IMR-90 (cell line): Measurements from ENCODE around the gene KLHL40. TPM values are rescaled to one million over a fixed set of nuclear protein-coding genes. Genes with fewer than 3 reads are reported as not detected.

Source experiments
- ATAC-seq: fragments of 200-7000 bp; cut with Tn5 transposase; 2 replicates; pipeline ENCODE4 v1.9.1; 2020; ENCODE audit warnings: low read depth, mild to moderate bottlenecking, moderate library complexity
- BruUV-seq: library from RNA; stranded (reverse); fragments of 400-500 nt; replicated peaks from 2 replicates; lab custom pipeline; 2021; lab: Mats Ljungman, UMichigan
- CTCF ChIA-PET: fragments of 300-600 bp; formaldehyde crosslinking; extraction: SDS; loops from one replicate; lab custom pipeline; 2021; ENCODE audit warnings: antibody characterized with exemption; lab: Yijun Ruan, JAX
- POLR2A ChIA-PET: fragments of 300-600 bp; sonication (Branson Sonifier 250); formaldehyde crosslinking; loops from one replicate; lab custom pipeline; 2022; ENCODE audit warnings: antibody characterized with exemption; ENCODE audit not compliant: unreplicated experiment; lab: Charles Lee
- DNase-seq: peaks from one replicate; pipeline ENCODE4 v3.0.0; 2013
- H2AFZ ChIP-seq: replicated peaks from 2 replicates; pipeline ENCODE3; 2013; ENCODE audit warnings: low read length, mild to moderate bottlenecking; ENCODE audit not compliant: poor library complexity
- H2AK5ac ChIP-seq: 2 replicates; pipeline ENCODE4 v1.6.1; 2013; ENCODE audit warnings: low read depth, low read length, inconsistent platforms
- H2AK9ac ChIP-seq: replicated peaks from 2 replicates; pipeline ENCODE3; 2013; ENCODE audit warnings: mild to moderate bottlenecking, low read depth, low read length, moderate library complexity; ENCODE audit not compliant: poor library complexity
- H2BK120ac ChIP-seq: 2 replicates; pipeline ENCODE4 v1.6.1; 2013; ENCODE audit warnings: low read depth, low read length, inconsistent platforms
- H2BK15ac ChIP-seq: 3 replicates; pipeline ENCODE4 v1.6.1; 2013; ENCODE audit warnings: low read depth, low read length, inconsistent platforms
- H2BK20ac ChIP-seq: 2 replicates; pipeline ENCODE4 v1.6.1; 2013; ENCODE audit warnings: low read depth, mild to moderate bottlenecking, inconsistent platforms, low read length, moderate library complexity
- H2BK5ac ChIP-seq: 2 replicates; pipeline ENCODE4 v1.6.1; 2013; ENCODE audit warnings: mild to moderate bottlenecking, low read depth, low read length, inconsistent platforms; ENCODE audit not compliant: poor library complexity, severe bottlenecking
- H3K14ac ChIP-seq: replicated peaks from 2 replicates; pipeline ENCODE4 v1.6.1; 2013; ENCODE audit warnings: low read depth, low read length, inconsistent platforms
- H3K18ac ChIP-seq: 2 replicates; pipeline ENCODE4 v1.6.1; 2013; ENCODE audit warnings: low read depth, low read length, control low read depth
- H3K23ac ChIP-seq: 2 replicates; pipeline ENCODE4 v1.6.1; 2013; ENCODE audit warnings: low read depth, low read length, inconsistent platforms
- H3K27ac ChIP-seq: 2 replicates; pipeline ENCODE4 v1.5.1; 2013; ENCODE audit warnings: mild to moderate bottlenecking, control low read depth, low read length; ENCODE audit not compliant: insufficient read depth
- H3K27me3 ChIP-seq: 2 replicates; pipeline ENCODE4 v1.6.1; 2013; ENCODE audit warnings: low read length; ENCODE audit not compliant: control insufficient read depth, insufficient read depth
- H3K36me3 ChIP-seq: 2 replicates; pipeline ENCODE4 v1.6.1; 2013; ENCODE audit warnings: low read length, mixed read lengths; ENCODE audit not compliant: control insufficient read depth, insufficient read depth
- H3K4ac ChIP-seq: 2 replicates; pipeline ENCODE4 v1.6.1; 2013; ENCODE audit warnings: low read depth, low read length, inconsistent platforms
- H3K4me1 ChIP-seq: 2 replicates; pipeline ENCODE4 v1.6.1; 2013; ENCODE audit warnings: low read length, mixed read lengths; ENCODE audit not compliant: control insufficient read depth, insufficient read depth
- H3K4me2 ChIP-seq: 2 replicates; pipeline ENCODE4 v1.6.1; 2013; ENCODE audit warnings: low read depth, mild to moderate bottlenecking, control low read depth, low read length, moderate library complexity
- H3K4me3 ChIP-seq: 2 replicates; pipeline ENCODE4 v1.5.1; 2013; ENCODE audit warnings: low read depth, mild to moderate bottlenecking, control low read depth, low read length, moderate library complexity; ENCODE audit not compliant: insufficient read depth
- H3K56ac ChIP-seq: 2 replicates; pipeline ENCODE4 v1.6.1; 2013; ENCODE audit warnings: low read length, inconsistent platforms; ENCODE audit not compliant: insufficient read depth; ENCODE audit errors: extremely low read depth
- H3K79me1 ChIP-seq, 2 experiments: 2 replicates each; pipeline ENCODE4 v1.6.1; 2013; ENCODE audit warnings: low read length in 2 of 2, inconsistent platforms in 1 of 2, low read depth in 1 of 2
- H3K9ac ChIP-seq: 2 replicates; pipeline ENCODE4 v1.6.1; 2013; ENCODE audit warnings: low read depth, low read length, control low read depth
- H3K9me1 ChIP-seq: 2 replicates; pipeline ENCODE4 v1.6.1; 2013; ENCODE audit warnings: low read length, inconsistent platforms; ENCODE audit not compliant: insufficient read depth
- H3K9me3 ChIP-seq: 2 replicates; pipeline ENCODE4 v1.6.1; 2013; ENCODE audit warnings: low read length; ENCODE audit not compliant: control insufficient read depth, insufficient read depth
- H4K20me1 ChIP-seq: 2 replicates; pipeline ENCODE4 v1.6.1; 2013; ENCODE audit warnings: low read length, inconsistent platforms; ENCODE audit not compliant: insufficient read depth
- H4K5ac ChIP-seq: 2 replicates; pipeline ENCODE4 v1.6.1; 2013; ENCODE audit warnings: mild to moderate bottlenecking, low read depth, low read length, control low read depth
- H4K8ac ChIP-seq, 2 experiments: 2 replicates each; pipeline ENCODE4 v1.6.1; 2013; ENCODE audit warnings: low read depth in 2 of 2, low read length in 2 of 2, control low read depth in 1 of 2, inconsistent platforms in 1 of 2
- H4K91ac ChIP-seq: 2 replicates; pipeline ENCODE4 v1.6.1; 2013; ENCODE audit warnings: low read depth, low read length, inconsistent platforms; ENCODE audit not compliant: insufficient read depth
- BHLHE40 ChIP-seq: fragments of 150-350 bp; IDR thresholded peaks from 2 replicates; pipeline ENCODE4 v1.6.1; 2016; ENCODE audit warnings: mild to moderate bottlenecking, low read depth, low read length
- CHD1 ChIP-seq: IDR thresholded peaks from 2 replicates; pipeline ENCODE4 v1.6.1; 2012; ENCODE audit warnings: low read depth, low read length, improper control_type of control experiment
- CTCF ChIP-seq: conservative IDR thresholded peaks from 2 replicates; pipeline ENCODE4 v1.5.1; 2012; ENCODE audit warnings: mild to moderate bottlenecking, low read depth, low read length, improper control_type of control experiment
- ELK1 ChIP-seq: fragments of 150-350 bp; IDR thresholded peaks from 2 replicates; pipeline ENCODE4 v1.6.1; 2016; ENCODE audit warnings: low read depth, mild to moderate bottlenecking, low read length, moderate library complexity, borderline replicate concordance
- FOS ChIP-seq: fragments of 150-350 bp; IDR thresholded peaks from 2 replicates; pipeline ENCODE4 v1.6.1; 2016; ENCODE audit warnings: low read depth, low read length
- MAFK ChIP-seq: IDR thresholded peaks from 2 replicates; pipeline ENCODE4 v1.6.1; 2012; ENCODE audit warnings: low read depth, low read length, improper control_type of control experiment
- MXI1 ChIP-seq: IDR thresholded peaks from 2 replicates; pipeline ENCODE4 v1.6.1; 2012; ENCODE audit warnings: low read depth, mild to moderate bottlenecking, low read length, moderate library complexity, borderline replicate concordance
- POLR2A ChIP-seq: IDR thresholded peaks from 2 replicates; pipeline ENCODE4 v1.6.1; 2012; ENCODE audit warnings: mild to moderate bottlenecking, low read depth, low read length
- RAD21 ChIP-seq: IDR thresholded peaks from 2 replicates; pipeline ENCODE4 v1.6.1; 2012; ENCODE audit warnings: low read length, improper control_type of control experiment
- RCOR1 ChIP-seq: IDR thresholded peaks from 2 replicates; pipeline ENCODE4 v1.6.1; 2012; ENCODE audit warnings: mild to moderate bottlenecking, low read length, improper control_type of control experiment; ENCODE audit not compliant: insufficient replicate concordance
- SMC3 ChIP-seq: fragments of 150-350 bp; IDR thresholded peaks from 2 replicates; pipeline ENCODE4 v1.6.1; 2016; ENCODE audit warnings: low read depth, mild to moderate bottlenecking, antibody characterized with exemption, low read length, moderate library complexity
- WGBS, 2 experiments: methylation state at CpG; one replicate each; pipeline versions ENCODE4 v1.1.5 to v1.1.7; 2013; ENCODE audit warnings: missing lambda C conversion rate in 2 of 2; ENCODE audit not compliant: insufficient read length in 1 of 2; ENCODE audit errors: extremely low coverage in 2 of 2; 5-methylcytosine and 5-hydroxymethylcytosine counted together
- dilution Hi-C: fragments of 300-500 bp; cut with HindIII; formaldehyde crosslinking; loops from one replicate; pipeline ENCODE4 v1.14.3; 2018; ENCODE audit warnings: low sequenced_read_pairs; ENCODE audit not compliant: unreplicated experiment
- in situ Hi-C: fragments of 300-500 bp; cut with MboI; formaldehyde crosslinking; loops from 3 replicates; pipeline ENCODE4 v1.14.3; 2019; ENCODE audit warnings: low sequenced_read_pairs, inconsistent platforms, mixed read lengths
- intact Hi-C: fragments of 100-400 bp; cut with micrococcal nuclease; formaldehyde crosslinking; loops from 2 replicates; pipeline ENCODE4 v1.10.0; 2022
- polyA plus RNA-seq, 3 experiments: library from polyadenylated mRNA; depleted of rRNA; stranded (reverse); fragments of >200 nt; gene quantifications; 2 replicates each; pipeline ENCODE4 v1.2.3, GENCODE V29; 2012; ENCODE audit warnings: low replicate concordance in 1 of 3
- total RNA-seq: library from RNA; depleted of rRNA; stranded (reverse); fragments of >200 nt; gene quantifications from 2 replicates; pipeline ENCODE4 v1.2.3, GENCODE V29; 2012

Gene KLHL40
- total and polyA plus RNA-seq, 2 of the 4 experiments (the other 2 are of a cell fraction): not detected

- no peaks in the 10 kb centered on the region for H3K4me1 ChIP-seq
- no peak overlapping the region for H3K4me3 ChIP-seq
- H3K9me3 ChIP-seq: no peaks in the 10 kb centered on the region
- WGBS, 2 experiments: no CpG with 5 or more reads among the region's 6 CpGs
- H2BK20ac ChIP-seq: no peak overlapping the region
- no peak overlapping the region for H3K14ac ChIP-seq
- H3K27me3 ChIP-seq: no peaks in the 10 kb centered on the region
- H3K18ac ChIP-seq: no peak overlapping the region
- in situ Hi-C loops: no loop called here
- H3K9me1 ChIP-seq: peaks cover 10% of the 10 kb centered on the region; the same call in 1 of the 2 replicates
- no peak overlapping the region for H3K9ac ChIP-seq
- H2AK9ac ChIP-seq: no peak overlapping the region
- H4K20me1 ChIP-seq: peaks cover 13% of the 10 kb centered on the region; the same call in 1 of the 2 replicates
- H4K5ac ChIP-seq: no peak overlapping the region
- no peak overlapping the region for H4K8ac ChIP-seq
- peaks cover 34 to 47% of the 10 kb centered on the region in 2 experiments for H3K79me1 ChIP-seq
- ChIA-PET CTCF (no interaction called here), POLR2A (no interaction called here)
- H2BK120ac ChIP-seq: no peak overlapping the region
- H3K56ac ChIP-seq: no peak overlapping the region
- H2BK5ac ChIP-seq: no peak overlapping the region
- ATAC-seq: no peak
- H2AK5ac ChIP-seq: no peak overlapping the region
- no peak overlapping the region for H3K27ac ChIP-seq
- no peak overlapping the region for H2AFZ ChIP-seq
- intact Hi-C loops: no loop called here
- BruUV-seq: no TSS peak
- H3K36me3 ChIP-seq: peaks cover 57% of the 10 kb centered on the region
- no peak overlapping the region for H2BK15ac ChIP-seq
- TF ChIP-seq CTCF (no peak), FOS (no peak), ELK1 (no peak), CHD1 (no peak), RCOR1 (no peak), BHLHE40 (no peak), POLR2A (no peak), MXI1 (no peak), SMC3 (no peak), RAD21 (no peak), MAFK (no peak)
- dilution Hi-C loops: no loop called here
- H3K4ac ChIP-seq: no peak overlapping the region
- H4K91ac ChIP-seq: no peak overlapping the region
- DNase-seq: no peak
- no peak overlapping the region for H3K4me2 ChIP-seq
- no peak overlapping the region for H3K23ac ChIP-seq
These were observed 44.5 kb upstream of the KLHL40 start for GRCh38 chr3:42640771-42641370.
